Measurements from ENCODE around the gene RPS6KA5. TPM values are rescaled to one million over a fixed set of nuclear protein-coding genes. Genes with fewer than 3 reads are reported as not detected.
A peak's percentile ranks its signal among the peaks of the same experiment; 100 is the strongest.

The RPS6KA5 gene
- total and polyA plus RNA-seq, 3 experiments from 2014 or later: 17.7 to 21.3 (median 19.9) TPM

- Histone ChIP-seq H3K36me3 (ENCODE audit: insufficient read depth, low read length) (no peaks in the 10 kb centered on the region), H3K27me3 (ENCODE audit: insufficient read depth, low read length, poor library complexity, severe bottlenecking) (no peaks in the 10 kb centered on the region), H3K4me1 (ENCODE audit: insufficient read depth, low read length) (peaks cover 42% of the 10 kb centered on the region), H3K4me3 (ENCODE audit: low read length) (no peak overlapping the region), H3K27ac (ENCODE audit: low read depth, low read length) (no peak overlapping the region), H3K9me3 (ENCODE audit: low read length) (no peaks in the 10 kb centered on the region)
- no peaks in the 10 kb centered on the region for H3K36me3 Mint-ChIP-seq
- DNase-seq: no peak
- no peak overlapping the region for H3K27ac Mint-ChIP-seq
- POLR2A ChIA-PET: no interaction called here
- H3K27me3 Mint-ChIP-seq: no peaks in the 10 kb centered on the region
- H3K4me3 Mint-ChIP-seq: no peak overlapping the region
- CTCF ChIA-PET: no interaction called here
- peaks cover 28 to 47% (median 32%) of the 10 kb centered on the region in 3 donors for H3K4me1 Mint-ChIP-seq
- H3K9me3 Mint-ChIP-seq: no peaks in the 10 kb centered on the region
Measured at GRCh38 chr14:91012045-91012444, 48.4 kb downstream of the RPS6KA5 start.

GRCh38 chr14:91010153-91010533, 50.3 kb downstream of the RPS6KA5 start:
- H3K9me3 ChIP-seq (ENCODE audit: low read length): no peaks in the 10 kb centered on the region
- Mint-ChIP-seq H3K4me1 (peaks cover 34 to 52% (median 37%) of the 10 kb centered on the region in 3 donors), H3K9me3 (no peaks in the 10 kb centered on the region), H3K27ac (no peak overlapping the region), H3K36me3 (no peaks in the 10 kb centered on the region), H3K27me3 (no peaks in the 10 kb centered on the region), H3K4me3 (no peak overlapping the region)
- H3K4me3 ChIP-seq (ENCODE audit: low read length): no peak overlapping the region
- H3K36me3 ChIP-seq (ENCODE audit: insufficient read depth, low read length): no peaks in the 10 kb centered on the region
- CTCF ChIA-PET: interaction anchor here (1.4 kb wide), 1 partner anchor 107 kb away, joined by 3 read pairs; no protein-coding TSS in a partner anchor
- peaks cover 34% of the 10 kb centered on the region for H3K4me1 ChIP-seq (ENCODE audit: insufficient read depth, low read length)
- no peaks in the 10 kb centered on the region for H3K27me3 ChIP-seq (ENCODE audit: insufficient read depth, low read length, poor library complexity, severe bottlenecking)
- no peak for DNase-seq
- POLR2A ChIA-PET: no interaction called here
- H3K27ac ChIP-seq (ENCODE audit: low read depth, low read length): no peak overlapping the region

DNA sequence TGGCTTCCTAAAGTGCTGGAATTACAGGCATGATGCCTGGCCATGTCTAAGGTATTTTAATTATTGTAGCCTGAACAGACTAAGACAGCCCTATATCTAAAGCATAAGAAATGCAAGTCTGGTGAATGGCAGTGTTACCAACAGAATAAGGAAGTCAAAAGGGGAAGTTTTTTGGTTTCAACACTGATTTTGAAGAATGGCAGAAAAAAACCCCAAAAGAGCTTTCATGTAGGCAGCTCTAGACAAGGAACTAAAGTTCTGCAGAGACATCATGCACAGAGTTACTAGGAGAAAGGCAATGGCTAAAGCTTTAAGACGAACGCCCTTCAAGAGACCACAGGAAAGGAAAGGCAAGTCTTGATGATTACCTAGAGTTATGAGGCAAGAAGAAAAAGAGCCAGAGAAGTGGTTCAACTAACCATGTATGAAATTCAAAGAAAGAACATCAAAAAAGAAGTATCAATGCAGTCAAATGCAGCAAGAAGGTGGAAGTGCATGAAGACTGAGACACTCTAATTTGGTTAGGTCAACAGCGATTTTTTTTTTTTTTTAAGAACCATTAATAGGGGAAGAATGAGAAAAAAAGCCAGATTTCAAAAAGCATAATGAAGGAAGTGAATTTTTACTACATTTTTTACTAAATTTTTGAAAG, 50.8 kb downstream of the RPS6KA5 start:
- DNase-seq: peak in 1 of 5 donors; percentile 48
- Mint-ChIP-seq H3K9me3 (no peaks in the 10 kb centered on the region), H3K4me3 (peak overlapping the region in 2 of 7 donors; percentile 9 to 24), H3K27me3 (no peaks in the 10 kb centered on the region), H3K4me1 (peaks cover 34 to 56% (median 39%) of the 10 kb centered on the region in 3 donors), H3K27ac (peak overlapping the region in 5 of 8 donors; percentile 8 to 44 (median 27)), H3K36me3 (no peaks in the 10 kb centered on the region)
- no peaks in the 10 kb centered on the region for H3K9me3 ChIP-seq (ENCODE audit: low read length)
- CTCF ChIA-PET: interaction anchor here (1.4 kb wide), 1 partner anchor 107 kb away, joined by 3 read pairs; no protein-coding TSS in a partner anchor
- H3K4me1 ChIP-seq (ENCODE audit: insufficient read depth, low read length): peaks cover 31% of the 10 kb centered on the region
- no peaks in the 10 kb centered on the region for H3K27me3 ChIP-seq (ENCODE audit: insufficient read depth, low read length, poor library complexity, severe bottlenecking)
- no peaks in the 10 kb centered on the region for H3K36me3 ChIP-seq (ENCODE audit: insufficient read depth, low read length)
- no peak overlapping the region for H3K27ac ChIP-seq (ENCODE audit: low read depth, low read length)
- H3K4me3 ChIP-seq (ENCODE audit: low read length): no peak overlapping the region
- POLR2A ChIA-PET: no interaction called here

DNA sequence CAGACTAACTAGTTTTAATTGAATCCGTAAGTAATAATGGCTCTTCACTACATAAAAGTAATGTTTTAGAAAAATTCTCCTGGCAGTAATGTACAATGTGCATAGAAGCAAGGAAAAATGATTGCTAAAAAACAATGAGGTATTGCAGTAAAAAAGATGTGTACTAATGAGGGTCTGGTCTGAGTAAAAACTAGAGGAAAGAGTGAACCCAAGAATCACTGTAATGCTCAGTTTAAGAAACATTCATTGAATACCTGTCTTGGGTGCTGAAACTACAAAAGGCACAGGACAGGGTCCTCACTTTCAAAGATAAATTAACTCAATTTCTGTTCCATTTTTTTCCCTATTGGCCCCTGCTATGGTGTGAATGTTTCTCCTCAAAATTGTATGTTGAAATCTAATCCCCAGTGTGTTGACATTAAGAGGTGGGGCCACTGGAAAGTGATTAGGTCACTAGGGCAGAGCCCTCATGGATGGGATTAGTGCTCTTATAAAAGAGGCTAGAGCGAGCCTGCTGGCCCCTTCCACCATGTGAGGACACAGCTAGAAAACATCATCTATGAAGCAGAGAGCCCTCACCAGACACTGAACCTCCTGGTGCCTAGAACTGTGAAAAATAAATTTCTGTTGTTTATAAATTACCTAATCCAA, 51.6 kb downstream of the RPS6KA5 start:
- Histone ChIP-seq H3K4me1 (ENCODE audit: insufficient read depth, low read length) (peaks cover 30% of the 10 kb centered on the region), H3K27ac (ENCODE audit: low read depth, low read length) (no peak overlapping the region), H3K4me3 (ENCODE audit: low read length) (no peak overlapping the region), H3K9me3 (ENCODE audit: low read length) (no peaks in the 10 kb centered on the region), H3K27me3 (ENCODE audit: insufficient read depth, low read length, poor library complexity, severe bottlenecking) (no peaks in the 10 kb centered on the region), H3K36me3 (ENCODE audit: insufficient read depth, low read length) (no peaks in the 10 kb centered on the region)
- peak overlapping the region in 1 of 8 donors; percentile 43 for H3K27ac Mint-ChIP-seq
- H3K9me3 Mint-ChIP-seq: no peaks in the 10 kb centered on the region
- no peak overlapping the region for H3K4me3 Mint-ChIP-seq
- no peaks in the 10 kb centered on the region for H3K36me3 Mint-ChIP-seq
- CTCF ChIA-PET: no interaction called here
- DNase-seq: no peak
- H3K27me3 Mint-ChIP-seq: no peaks in the 10 kb centered on the region
- peaks cover 34 to 56% (median 39%) of the 10 kb centered on the region in 3 donors for H3K4me1 Mint-ChIP-seq
- POLR2A ChIA-PET: no interaction called here

DNA sequence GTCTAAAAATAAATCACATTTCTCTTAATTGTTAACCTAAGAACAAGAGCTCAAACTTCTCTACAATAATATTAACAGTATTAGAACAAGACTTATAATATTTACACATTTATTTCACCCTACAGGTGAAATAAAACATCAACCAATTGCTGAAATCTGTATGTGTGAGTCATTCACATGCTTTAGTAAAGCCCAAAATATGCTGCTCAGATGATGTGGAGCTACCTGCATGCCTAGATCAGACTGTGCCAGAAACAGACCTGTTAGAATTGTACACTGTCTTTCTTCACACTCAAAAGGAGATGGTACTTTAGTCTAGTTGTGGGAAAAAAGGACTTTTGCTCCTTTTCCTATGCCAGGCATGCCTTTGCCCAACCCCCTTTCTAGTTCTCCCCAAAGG, 54.7 kb downstream of the RPS6KA5 start:
- DNase-seq: no peak
- no peaks in the 10 kb centered on the region for H3K36me3 ChIP-seq (ENCODE audit: insufficient read depth, low read length)
- H3K27me3 ChIP-seq (ENCODE audit: insufficient read depth, low read length, poor library complexity, severe bottlenecking): no peaks in the 10 kb centered on the region
- ChIA-PET CTCF (no interaction called here), POLR2A (no interaction called here)
- no peak overlapping the region for H3K4me3 ChIP-seq (ENCODE audit: low read length)
- H3K9me3 ChIP-seq (ENCODE audit: low read length): no peaks in the 10 kb centered on the region
- Mint-ChIP-seq H3K4me1 (peaks cover 32 to 64% (median 54%) of the 10 kb centered on the region in 3 donors), H3K27ac (peak overlapping the region in 2 of 8 donors; percentile 6 to 60), H3K27me3 (no peaks in the 10 kb centered on the region), H3K9me3 (no peaks in the 10 kb centered on the region), H3K36me3 (peaks cover 0 to 2% (median under 1%) of the 10 kb centered on the region in 3 donors), H3K4me3 (no peak overlapping the region)
- H3K4me1 ChIP-seq (ENCODE audit: insufficient read depth, low read length): peaks cover 19% of the 10 kb centered on the region
- H3K27ac ChIP-seq (ENCODE audit: low read depth, low read length): no peak overlapping the region

GRCh38 chr14:91004987-91005386, 55.5 kb downstream of the RPS6KA5 start:
- peaks cover 12% of the 10 kb centered on the region for H3K4me1 ChIP-seq (ENCODE audit: insufficient read depth, low read length)
- no peaks in the 10 kb centered on the region for H3K9me3 Mint-ChIP-seq
- DNase-seq: no peak
- no peaks in the 10 kb centered on the region for H3K9me3 ChIP-seq (ENCODE audit: low read length)
- ChIA-PET POLR2A (no interaction called here), CTCF (interaction anchor here (0.7 to 1.1 kb wide), 2 partner anchors 8 to 102 kb away, joined by 3 read pairs; no protein-coding TSS in a partner anchor)
- no peak overlapping the region for H3K4me3 Mint-ChIP-seq
- peaks cover 25 to 57% (median 46%) of the 10 kb centered on the region in 3 donors for H3K4me1 Mint-ChIP-seq
- no peak overlapping the region for H3K27ac Mint-ChIP-seq
- no peaks in the 10 kb centered on the region for H3K27me3 Mint-ChIP-seq
- H3K36me3 ChIP-seq (ENCODE audit: insufficient read depth, low read length): no peaks in the 10 kb centered on the region
- no peak overlapping the region for H3K27ac ChIP-seq (ENCODE audit: low read depth, low read length)
- peaks cover 0 to 4% (median 2%) of the 10 kb centered on the region in 3 donors for H3K36me3 Mint-ChIP-seq
- H3K4me3 ChIP-seq (ENCODE audit: low read length): no peak overlapping the region
- no peaks in the 10 kb centered on the region for H3K27me3 ChIP-seq (ENCODE audit: insufficient read depth, low read length, poor library complexity, severe bottlenecking)

GRCh38 chr14:90999299-90999698, 61.1 kb downstream of the RPS6KA5 start:
- Mint-ChIP-seq H3K4me3 (no peak overlapping the region), H3K4me1 (peaks cover 3 to 18% (median 16%) of the 10 kb centered on the region in 3 donors), H3K27ac (peak overlapping the region in 3 of 8 donors; percentile 2 to 89 (median 79)), H3K9me3 (no peaks in the 10 kb centered on the region), H3K27me3 (no peaks in the 10 kb centered on the region), H3K36me3 (peaks cover 9 to 32% (median 11%) of the 10 kb centered on the region in 3 donors)
- POLR2A ChIA-PET: no interaction called here
- Histone ChIP-seq H3K27ac (ENCODE audit: low read depth, low read length) (no peak overlapping the region), H3K9me3 (ENCODE audit: low read length) (no peaks in the 10 kb centered on the region), H3K4me3 (ENCODE audit: low read length) (no peak overlapping the region), H3K4me1 (ENCODE audit: insufficient read depth, low read length) (no peaks in the 10 kb centered on the region), H3K36me3 (ENCODE audit: insufficient read depth, low read length) (peaks cover 8% of the 10 kb centered on the region), H3K27me3 (ENCODE audit: insufficient read depth, low read length, poor library complexity, severe bottlenecking) (no peaks in the 10 kb centered on the region)
- CTCF ChIA-PET: no interaction called here
- DNase-seq: no peak

DNA sequence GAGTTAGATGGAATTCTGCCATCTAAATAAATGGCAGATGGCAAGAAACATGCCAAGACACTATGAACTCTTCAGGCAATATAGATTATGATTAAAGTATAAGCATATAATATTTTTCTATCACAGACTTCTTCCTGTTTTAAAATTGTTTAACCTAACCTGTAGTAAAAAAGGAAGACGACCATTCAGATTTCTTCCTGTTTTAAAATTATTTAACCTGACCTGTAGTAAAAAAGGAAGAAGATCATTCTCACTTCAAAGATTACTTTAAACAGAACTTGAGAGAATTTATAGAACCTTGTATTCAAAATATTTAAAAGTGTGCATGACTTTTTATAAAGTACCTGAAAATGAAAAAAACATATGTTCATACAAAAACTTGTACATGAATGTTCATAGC, 63.5 kb downstream of the RPS6KA5 start:
- H3K4me3 ChIP-seq (ENCODE audit: low read length): no peak overlapping the region
- Mint-ChIP-seq H3K4me3 (no peak overlapping the region), H3K36me3 (peaks cover 13 to 47% (median 20%) of the 10 kb centered on the region in 3 donors)

More for the DNA sequence above, 63.5 kb downstream of the RPS6KA5 start:
- H3K9me3 Mint-ChIP-seq: peaks cover 0 to 3% (median 0%) of the 10 kb centered on the region in 5 donors
- POLR2A ChIA-PET: no interaction called here
- DNase-seq: no peak
- no peaks in the 10 kb centered on the region for H3K27me3 Mint-ChIP-seq
- Histone ChIP-seq H3K27me3 (ENCODE audit: insufficient read depth, low read length, poor library complexity, severe bottlenecking) (no peaks in the 10 kb centered on the region), H3K27ac (ENCODE audit: low read depth, low read length) (no peak overlapping the region), H3K4me1 (ENCODE audit: insufficient read depth, low read length) (no peaks in the 10 kb centered on the region), H3K9me3 (ENCODE audit: low read length) (no peaks in the 10 kb centered on the region), H3K36me3 (ENCODE audit: insufficient read depth, low read length) (peaks cover 8% of the 10 kb centered on the region)
- peaks cover 0 to 12% (median 9%) of the 10 kb centered on the region in 3 donors for H3K4me1 Mint-ChIP-seq
- H3K27ac Mint-ChIP-seq: no peak overlapping the region
- CTCF ChIA-PET: no interaction called here
